ENCODE data around the gene TMTC4. TPM values are rescaled to one million over a fixed set of nuclear protein-coding genes. Genes with fewer than 3 reads are reported as not detected.

The TMTC4 gene
- total and polyA plus RNA-seq, 2 of the 4 experiments (the other 2 are of a cell fraction): 8.4 to 14.3 TPM

DNA sequence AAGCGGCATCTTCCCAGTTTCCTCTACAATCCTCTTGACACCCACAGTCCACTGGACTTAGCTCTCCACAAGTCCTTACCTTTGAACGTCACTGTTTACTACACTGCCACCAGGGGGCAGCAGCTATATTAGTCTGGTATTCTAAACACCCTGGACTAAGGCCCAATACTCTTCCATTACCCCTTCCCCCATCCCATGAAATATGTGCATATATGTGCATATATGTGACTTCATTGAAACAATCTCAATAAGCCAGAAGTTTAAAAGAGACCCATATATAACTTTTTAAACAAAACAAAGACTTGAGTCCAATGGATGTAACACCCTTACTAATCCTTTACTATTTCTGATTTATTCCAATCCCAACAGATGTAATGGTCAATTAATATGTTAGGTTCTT is 101.5 kb downstream of the TMTC4 start:
- Histone ChIP-seq H3K18ac (ENCODE audit: low read depth, low read length) (no peak overlapping the region), H3K27me3 (ENCODE audit: control insufficient read depth, insufficient read depth, low read length) (no peaks in the 10 kb centered on the region), H3K9me3 (ENCODE audit: control insufficient read depth, insufficient read depth, low read length) (no peaks in the 10 kb centered on the region), H3K36me3 (ENCODE audit: control insufficient read depth, insufficient read depth, low read length) (no peaks in the 10 kb centered on the region), H2AK9ac (replicated peaks; ENCODE audit: low read depth, low read length, poor library complexity) (no peak overlapping the region), H3K79me1 (ENCODE audit: low read depth in 1 of 2, low read length in 2 of 2) (no peaks in the 10 kb centered on the region), H2AK5ac (ENCODE audit: low read depth, low read length) (no peak overlapping the region), H2BK15ac (ENCODE audit: low read depth, low read length) (no peak overlapping the region), H4K91ac (ENCODE audit: insufficient read depth, low read depth, low read length) (no peak overlapping the region), H3K56ac (ENCODE audit: extremely low read depth, insufficient read depth, low read length) (no peak overlapping the region), H3K14ac (replicated peaks; ENCODE audit: low read depth, low read length) (no peak overlapping the region), H3K4me3 (ENCODE audit: insufficient read depth, low read depth, low read length) (no peak overlapping the region), H3K9me1 (ENCODE audit: insufficient read depth, low read length) (no peaks in the 10 kb centered on the region), H3K23ac (ENCODE audit: low read depth, low read length) (no peak overlapping the region), H2BK5ac (ENCODE audit: low read depth, low read length, poor library complexity, severe bottlenecking) (no peak overlapping the region), H3K9ac (ENCODE audit: low read depth, low read length) (no peak overlapping the region), H4K20me1 (ENCODE audit: insufficient read depth, low read length) (no peaks in the 10 kb centered on the region), H3K4me1 (ENCODE audit: control insufficient read depth, insufficient read depth, low read length) (no peaks in the 10 kb centered on the region), H2BK20ac (ENCODE audit: low read depth, low read length) (no peak overlapping the region), H4K5ac (ENCODE audit: low read depth, low read length) (no peak overlapping the region), H2AFZ (replicated peaks; ENCODE audit: low read length, poor library complexity) (no peak overlapping the region), H2BK120ac (ENCODE audit: low read depth, low read length) (no peak overlapping the region), H3K27ac (ENCODE audit: insufficient read depth, low read length) (no peak overlapping the region), H3K4me2 (ENCODE audit: low read depth, low read length) (no peak overlapping the region), H4K8ac (ENCODE audit: low read depth in 2 of 2, low read length in 2 of 2) (no peak overlapping the region), H3K4ac (ENCODE audit: low read depth, low read length) (no peak overlapping the region)
- no peak for TF ChIP-seq MXI1 (IDR thresholded peaks at IDR 0.05; ENCODE audit: borderline replicate concordance, low read depth, low read length)
- no peak for TF ChIP-seq RFX5 (IDR thresholded peaks at IDR 0.05; ENCODE audit: low read depth, low read length)
- no peak for TF ChIP-seq RCOR1 (IDR thresholded peaks at IDR 0.05; ENCODE audit: insufficient replicate concordance, low read length)
- peak; percentile 63 for TF ChIP-seq RAD21 (IDR thresholded peaks at IDR 0.05; ENCODE audit: low read length)
- TF ChIP-seq, protein P1, sequence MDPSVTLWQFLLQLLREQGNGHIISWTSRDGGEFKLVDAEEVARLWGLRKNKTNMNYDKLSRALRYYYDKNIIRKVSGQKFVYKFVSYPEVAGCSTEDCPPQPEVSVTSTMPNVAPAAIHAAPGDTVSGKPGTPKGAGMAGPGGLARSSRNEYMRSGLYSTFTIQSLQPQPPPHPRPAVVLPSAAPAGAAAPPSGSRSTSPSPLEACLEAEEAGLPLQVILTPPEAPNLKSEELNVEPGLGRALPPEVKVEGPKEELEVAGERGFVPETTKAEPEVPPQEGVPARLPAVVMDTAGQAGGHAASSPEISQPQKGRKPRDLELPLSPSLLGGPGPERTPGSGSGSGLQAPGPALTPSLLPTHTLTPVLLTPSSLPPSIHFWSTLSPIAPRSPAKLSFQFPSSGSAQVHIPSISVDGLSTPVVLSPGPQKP (IDR thresholded peaks at IDR 0.05; ENCODE audit: borderline replicate concordance, low read depth, low read length): no peak
- no peak for TF ChIP-seq NFE2L2 (IDR thresholded peaks at IDR 0.05; ENCODE audit: low read depth, low read length)
- TF ChIP-seq, protein P2, sequence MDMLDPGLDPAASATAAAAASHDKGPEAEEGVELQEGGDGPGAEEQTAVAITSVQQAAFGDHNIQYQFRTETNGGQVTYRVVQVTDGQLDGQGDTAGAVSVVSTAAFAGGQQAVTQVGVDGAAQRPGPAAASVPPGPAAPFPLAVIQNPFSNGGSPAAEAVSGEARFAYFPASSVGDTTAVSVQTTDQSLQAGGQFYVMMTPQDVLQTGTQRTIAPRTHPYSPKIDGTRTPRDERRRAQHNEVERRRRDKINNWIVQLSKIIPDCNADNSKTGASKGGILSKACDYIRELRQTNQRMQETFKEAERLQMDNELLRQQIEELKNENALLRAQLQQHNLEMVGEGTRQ (IDR thresholded peaks at IDR 0.05; ENCODE audit: low read depth, low read length): no peak
- TF ChIP-seq MAFK (IDR thresholded peaks at IDR 0.05; ENCODE audit: low read depth, low read length): no peak
- no peak for TF ChIP-seq BHLHE40 (IDR thresholded peaks at IDR 0.05; ENCODE audit: low read depth, low read length)
- no peak for TF ChIP-seq POLR2A (IDR thresholded peaks at IDR 0.05; ENCODE audit: low read depth, low read length)
- no peak for TF ChIP-seq CHD1 (IDR thresholded peaks at IDR 0.05; ENCODE audit: low read depth, low read length)
- no peak for TF ChIP-seq MAZ (IDR thresholded peaks at IDR 0.05; ENCODE audit: borderline replicate concordance, low read depth, low read length)
- no peak for TF ChIP-seq CEBPB (IDR thresholded peaks at IDR 0.05; ENCODE audit: low read depth, low read length)
- TF ChIP-seq, protein P3, sequence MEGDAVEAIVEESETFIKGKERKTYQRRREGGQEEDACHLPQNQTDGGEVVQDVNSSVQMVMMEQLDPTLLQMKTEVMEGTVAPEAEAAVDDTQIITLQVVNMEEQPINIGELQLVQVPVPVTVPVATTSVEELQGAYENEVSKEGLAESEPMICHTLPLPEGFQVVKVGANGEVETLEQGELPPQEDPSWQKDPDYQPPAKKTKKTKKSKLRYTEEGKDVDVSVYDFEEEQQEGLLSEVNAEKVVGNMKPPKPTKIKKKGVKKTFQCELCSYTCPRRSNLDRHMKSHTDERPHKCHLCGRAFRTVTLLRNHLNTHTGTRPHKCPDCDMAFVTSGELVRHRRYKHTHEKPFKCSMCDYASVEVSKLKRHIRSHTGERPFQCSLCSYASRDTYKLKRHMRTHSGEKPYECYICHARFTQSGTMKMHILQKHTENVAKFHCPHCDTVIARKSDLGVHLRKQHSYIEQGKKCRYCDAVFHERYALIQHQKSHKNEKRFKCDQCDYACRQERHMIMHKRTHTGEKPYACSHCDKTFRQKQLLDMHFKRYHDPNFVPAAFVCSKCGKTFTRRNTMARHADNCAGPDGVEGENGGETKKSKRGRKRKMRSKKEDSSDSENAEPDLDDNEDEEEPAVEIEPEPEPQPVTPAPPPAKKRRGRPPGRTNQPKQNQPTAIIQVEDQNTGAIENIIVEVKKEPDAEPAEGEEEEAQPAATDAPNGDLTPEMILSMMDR (conservative IDR thresholded peaks at IDR 0.05; ENCODE audit: low read depth, low read length): peak; percentile 70
- TF ChIP-seq FOS (IDR thresholded peaks at IDR 0.05; ENCODE audit: low read depth, low read length): no peak
- peak; percentile 66 for TF ChIP-seq SMC3 (IDR thresholded peaks at IDR 0.05; ENCODE audit: low read depth, low read length)
- in situ Hi-C loops (cut with MboI; ENCODE audit: low sequenced_read_pairs): loop anchor here (10.0 kb wide), 1 partner anchor 552 kb away; no protein-coding TSS in a partner anchor
- DNase-seq (peak; percentile 82), ATAC-seq (ENCODE audit: low read depth) (peak; percentile 90)
- ChIA-PET CTCF (interaction anchor here (0.6 to 1.6 kb wide), 8 partner anchors 9 to 657 kb away, joined by 3 to 5 read pairs (median 4); no protein-coding TSS in a partner anchor), POLR2A (ENCODE audit: unreplicated experiment) (no interaction called here)
- WGBS, 2 experiments (ENCODE audit: extremely low coverage in 2 of 2, insufficient read length in 1 of 2): no CpG with 5 or more reads among the region's 2 CpGs
- dilution Hi-C loops (cut with HindIII; ENCODE audit: low sequenced_read_pairs, unreplicated experiment): no loop called here
- intact Hi-C loops (cut with micrococcal nuclease): loop anchor here (1.0 to 5.0 kb wide), 4 partner anchors 104 to 554 kb away; no protein-coding TSS in a partner anchor
- BruUV-seq (replicated peaks): no TSS peak

All from IMR-90 (cell line).